ENCODE measurements around the gene EDDM3A.

Gene EDDM3A

GRCh38 chr14:20745571-20746358, at the start of gene EDDM3A:
Gene EDDM3A (plus strand): TSS chr14:20745887. CDS start chr14:20747581, 1,694 bp downstream.
- Mint-ChIP-seq H3K27me3 (ENCODE audit: low read depth) (no peaks in the 10 kb centered on the region), H3K4me3 (no peak within 1 kb of the TSS), H3K9me3 (no peaks in the 10 kb centered on the region), H3K36me3 (ENCODE audit: low read depth) (no peaks in the 10 kb centered on the region), H3K27ac (no peak within 1 kb of the TSS), H3K4me1 (no peaks in the 10 kb centered on the region)
- no peak for TF ChIP-seq CTCF (IDR thresholded peaks at IDR 0.05; ENCODE audit: unreplicated experiment in 3 of 3)

- no peaks in the 10 kb centered on the region for H3K36me3 Mint-ChIP-seq (ENCODE audit: low read depth)
- H3K9me3 Mint-ChIP-seq = no peaks in the 10 kb centered on the region
- no peak overlapping the region for H3K27ac Mint-ChIP-seq
- no peak for TF ChIP-seq CTCF (IDR thresholded peaks at IDR 0.05; ENCODE audit: unreplicated experiment in 3 of 3)
- H3K4me1 Mint-ChIP-seq = no peaks in the 10 kb centered on the region
- H3K27me3 Mint-ChIP-seq (ENCODE audit: low read depth) = peaks cover 3% of the 10 kb centered on the region
- H3K4me3 Mint-ChIP-seq = no peak overlapping the region
Measured at GRCh38 chr14:20696764-20697163, 48.9 kb upstream of the EDDM3A start.

- H3K27ac Mint-ChIP-seq = no peak overlapping the region
Measured at GRCh38 chr14:20697273-20698017, 48.2 kb upstream of the EDDM3A start.

GRCh38 chr14:20698018-20698329, 47.7 kb upstream of the EDDM3A start:
- peak in 1 of 3 experiments; percentile 25 for TF ChIP-seq CTCF (IDR thresholded peaks at IDR 0.05; ENCODE audit: unreplicated experiment in 3 of 3)
- Mint-ChIP-seq H3K27ac (no peak overlapping the region), H3K4me3 (no peak overlapping the region), H3K36me3 (ENCODE audit: low read depth) (no peaks in the 10 kb centered on the region), H3K27me3 (ENCODE audit: low read depth) (peaks cover 3% of the 10 kb centered on the region), H3K4me1 (no peaks in the 10 kb centered on the region), H3K9me3 (no peaks in the 10 kb centered on the region)

More at GRCh38 chr14:20697273-20698017, 48.2 kb upstream of the EDDM3A start:
- peak; percentile 84 for TF ChIP-seq CTCF (IDR thresholded peaks at IDR 0.05; ENCODE audit: unreplicated experiment in 3 of 3)
- H3K4me3 Mint-ChIP-seq = no peak overlapping the region
- peaks cover 3% of the 10 kb centered on the region for H3K27me3 Mint-ChIP-seq (ENCODE audit: low read depth)
- H3K9me3 Mint-ChIP-seq = no peaks in the 10 kb centered on the region
- H3K36me3 Mint-ChIP-seq (ENCODE audit: low read depth) = no peaks in the 10 kb centered on the region
- H3K4me1 Mint-ChIP-seq = no peaks in the 10 kb centered on the region

GRCh38 chr14:20698934-20699333, 46.8 kb upstream of the EDDM3A start:
- no peak overlapping the region for H3K4me3 Mint-ChIP-seq
- H3K4me1 Mint-ChIP-seq = no peaks in the 10 kb centered on the region
- H3K36me3 Mint-ChIP-seq (ENCODE audit: low read depth) = no peaks in the 10 kb centered on the region
- no peaks in the 10 kb centered on the region for H3K9me3 Mint-ChIP-seq
- no peak overlapping the region for H3K27ac Mint-ChIP-seq
- TF ChIP-seq CTCF (IDR thresholded peaks at IDR 0.05; ENCODE audit: unreplicated experiment in 3 of 3) = no peak
- peaks cover 3% of the 10 kb centered on the region for H3K27me3 Mint-ChIP-seq (ENCODE audit: low read depth)

All from nephron (organoid).